ENCODE measurements around the gene UTP25.
"Not testable (repeated sequence)": the region's sequence is repeated elsewhere in the genome, so short reads cannot be mapped to it uniquely, and the experiment has no call there.

The UTP25 gene

DNA sequence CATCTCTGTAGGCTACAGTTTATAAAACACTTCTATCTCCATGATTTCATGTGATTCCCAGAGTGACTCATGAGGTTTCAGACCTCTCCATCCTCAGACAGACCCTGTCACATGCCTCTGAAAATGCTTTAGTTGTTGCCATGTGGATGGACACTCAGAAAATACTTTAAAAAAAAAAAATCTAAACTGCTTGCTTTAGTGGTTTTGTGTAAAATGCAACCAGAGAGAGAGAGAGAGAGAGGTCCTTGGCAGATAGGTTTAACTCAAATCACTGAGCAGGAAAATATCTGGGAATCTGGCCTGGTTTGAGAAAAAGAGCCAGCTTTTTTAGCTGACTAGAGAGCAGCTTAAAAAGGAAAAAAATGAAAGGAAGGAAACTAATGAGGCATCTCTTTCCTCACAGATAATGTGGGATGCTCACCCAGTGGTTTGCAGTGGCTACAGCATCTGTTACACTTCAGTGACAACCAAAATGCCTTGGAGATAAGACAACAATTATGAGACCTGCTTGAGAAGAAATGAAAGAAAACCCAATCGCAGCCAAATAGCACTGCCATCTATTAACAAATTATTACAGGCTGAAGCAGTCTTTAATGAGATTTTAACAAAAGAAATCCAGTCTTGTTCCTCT, 55.7 kb downstream of the UTP25 start:
- Mint-ChIP-seq H3K4me1 (peaks cover 6% of the 10 kb centered on the region), H3K27ac (no peak overlapping the region), H3K4me3 (no peak overlapping the region), H3K36me3 (ENCODE audit: low read depth) (no peaks in the 10 kb centered on the region), H3K9me3 (no peaks in the 10 kb centered on the region), H3K27me3 (peaks cover 42% of the 10 kb centered on the region)
- no peak for ATAC-seq
- no peak for DNase-seq

DNA sequence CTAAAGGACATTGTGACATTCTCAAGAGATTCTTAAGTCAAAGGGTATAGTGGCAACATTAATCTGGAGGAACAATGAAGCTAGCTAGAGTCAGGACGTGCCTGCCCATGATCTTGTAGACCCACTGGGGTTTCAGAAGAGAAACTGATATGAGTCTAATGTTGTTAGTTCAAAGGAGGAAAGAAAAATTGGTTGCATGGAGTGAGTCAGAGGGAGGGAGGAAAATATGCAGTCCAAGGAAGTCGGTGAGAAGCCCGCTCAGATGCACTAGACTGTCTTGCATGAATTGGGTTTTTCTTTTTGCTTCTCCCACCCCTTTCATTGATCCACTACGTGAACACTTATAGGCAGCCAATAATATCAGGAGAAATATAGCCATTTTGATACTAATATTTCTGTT, 56.5 kb downstream of the UTP25 start:
- Mint-ChIP-seq H3K27ac (no peak overlapping the region), H3K9me3 (no peaks in the 10 kb centered on the region), H3K4me1 (peaks cover 6% of the 10 kb centered on the region), H3K27me3 (peaks cover 37% of the 10 kb centered on the region), H3K36me3 (ENCODE audit: low read depth) (no peaks in the 10 kb centered on the region), H3K4me3 (no peak overlapping the region)
- peak; percentile 42 for ATAC-seq
- no peak for DNase-seq

DNA sequence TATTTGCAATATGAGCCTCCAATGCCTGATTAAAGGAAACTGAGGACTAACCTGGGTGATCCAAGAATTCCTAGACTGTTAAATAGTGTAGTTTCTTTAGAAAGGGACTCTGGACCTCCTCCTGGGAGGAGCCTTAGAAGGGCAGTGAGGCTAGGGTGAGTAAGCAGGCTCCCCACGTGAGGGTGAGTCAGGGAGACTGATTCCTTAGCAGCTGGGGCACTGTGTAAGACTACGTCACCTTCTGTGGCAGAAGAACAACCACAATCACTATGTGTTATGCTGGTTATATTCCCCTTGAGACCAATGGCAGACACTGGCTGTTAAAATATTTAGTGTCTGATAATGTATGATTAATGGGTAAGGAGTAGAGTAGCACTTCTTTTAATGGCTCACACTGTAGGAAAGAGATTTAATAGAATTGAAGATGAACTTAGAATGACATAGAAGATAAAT, 56.9 kb downstream of the UTP25 start:
- ATAC-seq (peak; percentile 100), DNase-seq (peak; percentile 53)
- Mint-ChIP-seq H3K4me1 (peaks cover 6% of the 10 kb centered on the region), H3K27ac (no peak overlapping the region), H3K27me3 (peaks cover 32% of the 10 kb centered on the region), H3K9me3 (no peaks in the 10 kb centered on the region), H3K36me3 (ENCODE audit: low read depth) (no peaks in the 10 kb centered on the region), H3K4me3 (no peak overlapping the region)

DNA sequence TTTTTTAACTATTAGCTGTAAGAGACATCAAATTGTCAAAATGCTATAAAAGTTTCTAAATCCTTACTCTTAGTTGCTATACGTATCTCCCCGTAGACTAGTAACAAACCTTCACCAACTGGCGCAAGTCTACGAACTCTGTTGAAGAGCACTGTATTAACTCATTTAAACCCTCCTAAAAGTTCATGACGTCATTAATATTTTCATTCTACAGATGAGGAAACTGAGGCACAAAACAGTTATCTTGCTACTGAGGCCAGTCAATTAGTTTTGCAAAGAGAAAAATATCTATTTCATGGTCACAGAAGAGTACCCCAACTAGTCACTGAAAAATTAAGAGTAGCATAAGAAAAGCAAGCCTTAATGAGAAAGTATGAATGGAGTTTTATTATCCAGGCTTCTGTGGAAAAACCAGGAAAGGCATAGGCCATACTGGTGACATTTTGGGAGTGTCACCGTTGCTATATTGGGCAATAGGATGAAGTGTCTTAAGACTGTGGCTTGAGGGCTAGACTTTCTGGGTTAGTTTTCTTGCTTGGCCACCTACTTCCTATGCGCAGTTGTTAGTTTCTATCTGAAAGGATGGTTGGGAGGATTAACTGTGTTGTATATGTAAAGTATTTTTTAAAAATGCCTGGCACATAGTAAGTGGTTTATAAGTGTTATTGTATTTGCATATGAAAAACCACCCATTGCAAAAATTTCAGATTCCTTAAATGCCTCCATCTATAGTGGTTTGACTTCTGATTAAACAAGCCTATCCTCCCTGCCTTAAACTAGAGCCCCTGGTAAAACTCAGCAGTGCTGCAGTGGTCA, 57.8 kb downstream of the UTP25 start:
- ATAC-seq, result no peak
- Mint-ChIP-seq H3K27ac (no peak overlapping the region), H3K36me3 (ENCODE audit: low read depth) (no peaks in the 10 kb centered on the region), H3K27me3 (peaks cover 27% of the 10 kb centered on the region), H3K4me1 (peaks cover 6% of the 10 kb centered on the region), H3K9me3 (no peaks in the 10 kb centered on the region), H3K4me3 (no peak overlapping the region)
- no peak for DNase-seq

DNA sequence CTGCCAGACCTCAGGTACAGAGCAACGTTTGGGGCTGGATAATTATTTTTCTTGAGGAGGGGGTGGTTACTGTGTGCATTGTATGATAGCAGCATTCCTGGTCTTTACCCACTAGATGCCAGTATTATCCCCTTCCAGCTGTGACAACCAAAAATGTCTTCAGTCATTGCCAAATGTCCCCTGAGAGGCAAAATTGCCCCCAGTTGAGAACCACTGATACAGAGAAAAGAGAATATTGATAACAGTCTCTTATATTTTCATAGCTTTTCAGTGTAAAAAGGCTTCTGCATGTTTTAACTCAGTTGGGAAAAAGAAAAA, 58.4 kb downstream of the UTP25 start:
- Mint-ChIP-seq H3K4me3 (no peak overlapping the region), H3K36me3 (ENCODE audit: low read depth) (no peaks in the 10 kb centered on the region), H3K9me3 (no peaks in the 10 kb centered on the region), H3K27ac (no peak overlapping the region), H3K27me3 (peaks cover 27% of the 10 kb centered on the region), H3K4me1 (peaks cover 6% of the 10 kb centered on the region)
- ATAC-seq, result no peak
- DNase-seq, result no peak

DNA sequence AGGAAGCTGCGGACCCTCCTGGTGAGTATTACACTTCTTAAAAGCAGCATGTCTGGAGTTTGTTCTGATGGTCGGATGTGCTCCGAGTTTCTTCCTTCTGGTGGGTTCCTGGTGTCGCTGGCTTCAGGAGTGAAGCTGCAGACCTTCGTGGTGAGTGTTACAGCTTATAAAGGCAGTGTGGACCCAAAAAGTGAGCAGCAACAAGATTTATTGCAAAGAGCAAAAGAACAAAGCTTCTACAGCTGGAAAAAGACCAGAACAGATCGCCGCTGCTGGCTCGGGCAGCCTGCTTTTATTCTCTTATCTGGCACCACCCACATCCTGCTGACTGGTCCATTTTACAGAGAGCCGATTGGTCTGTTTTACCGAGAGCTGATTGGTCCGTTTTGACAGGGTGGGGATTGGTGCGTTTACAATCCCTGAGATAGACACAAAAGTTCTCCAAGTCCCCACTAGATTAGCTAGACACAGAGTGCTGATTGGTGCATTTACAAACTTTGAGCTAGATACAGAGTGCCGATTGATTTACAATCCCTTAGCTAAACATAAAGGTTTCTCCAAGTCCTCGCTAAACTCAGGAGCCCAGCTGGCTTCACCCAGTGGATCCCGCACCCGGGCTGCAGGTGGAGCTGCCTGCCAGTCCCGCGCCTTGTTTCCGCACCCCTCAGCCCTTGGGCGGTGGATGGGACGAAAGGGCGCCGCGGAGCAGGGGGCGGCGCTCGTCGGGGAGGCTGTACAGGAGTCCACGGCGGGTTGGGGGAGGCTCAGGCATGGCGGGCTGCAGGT, 60.7 kb downstream of the UTP25 start:
- not testable (repeated sequence) for H3K27ac Mint-ChIP-seq, DNase-seq, H3K4me3 Mint-ChIP-seq

DNA sequence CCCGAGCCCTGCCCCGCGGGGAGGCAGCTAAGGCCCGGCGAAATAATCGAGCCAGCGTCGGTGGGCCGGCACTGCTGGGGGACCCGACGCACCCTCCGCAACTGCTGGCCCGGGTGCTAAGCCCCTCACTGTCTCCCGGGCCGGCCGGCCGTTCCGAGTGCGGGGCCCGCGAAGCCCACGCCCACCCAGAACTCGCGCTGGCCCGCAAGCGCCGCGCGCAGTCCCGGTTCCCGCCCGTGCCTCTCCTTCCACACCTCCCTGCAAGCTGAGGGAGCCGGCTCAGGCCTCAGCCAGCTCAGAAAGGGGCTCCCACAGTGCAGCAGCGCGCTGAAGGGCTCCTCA, 61.3 kb downstream of the UTP25 start:
- DNase-seq, result no peak
- peaks cover 19% of the 10 kb centered on the region for H3K27me3 Mint-ChIP-seq
- no peaks in the 10 kb centered on the region for H3K9me3 Mint-ChIP-seq

More for the DNA sequence above, 60.7 kb downstream of the UTP25 start:
- H3K4me1 Mint-ChIP-seq; H3K9me3 Mint-ChIP-seq; ATAC-seq; H3K36me3 Mint-ChIP-seq (ENCODE audit: low read depth): not testable (repeated sequence)
- peaks cover 16% of the 10 kb centered on the region for H3K27me3 Mint-ChIP-seq

DNA sequence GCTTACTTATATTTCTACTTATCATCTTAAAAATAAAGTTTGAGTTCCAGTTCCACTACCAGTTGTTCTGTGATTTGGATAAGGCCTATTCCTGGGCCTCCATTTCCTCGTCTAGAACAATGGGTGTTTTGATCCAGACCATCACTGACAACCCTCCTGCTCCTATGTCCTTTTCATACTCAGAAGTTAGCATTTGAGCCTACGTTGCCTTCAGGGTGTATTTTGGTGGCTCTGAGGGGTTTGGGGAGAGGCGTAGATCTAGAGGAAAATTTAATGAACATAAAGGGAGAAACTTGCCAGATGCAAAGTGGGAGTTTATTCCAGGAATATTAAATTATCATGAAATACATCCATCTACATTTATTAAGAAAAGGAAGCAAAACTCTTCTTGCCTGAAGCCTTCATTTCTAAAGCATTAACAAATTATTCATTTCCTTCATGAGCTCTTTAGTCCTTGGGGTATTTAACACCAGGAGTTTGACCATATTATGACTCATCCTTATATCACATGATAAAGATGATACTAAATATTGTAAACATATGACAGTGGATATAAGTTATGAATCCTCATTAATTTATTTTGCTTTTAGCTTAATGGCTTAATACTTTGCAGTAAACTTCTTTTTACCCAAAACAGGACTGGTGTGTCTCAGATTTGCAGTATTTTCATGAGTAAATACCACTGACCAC, 63.0 kb downstream of the UTP25 start:
- Mint-ChIP-seq H3K4me3 (no peak overlapping the region), H3K27ac (no peak overlapping the region), H3K36me3 (ENCODE audit: low read depth) (no peaks in the 10 kb centered on the region), H3K27me3 (peaks cover 11% of the 10 kb centered on the region), H3K4me1 (no peaks in the 10 kb centered on the region), H3K9me3 (no peaks in the 10 kb centered on the region)
- DNase-seq, result no peak
- no peak for ATAC-seq

More for the DNA sequence above, 61.3 kb downstream of the UTP25 start:
- H3K4me1 Mint-ChIP-seq, result peaks cover 5% of the 10 kb centered on the region
- no peaks in the 10 kb centered on the region for H3K36me3 Mint-ChIP-seq (ENCODE audit: low read depth)
- ATAC-seq, result no peak
- H3K4me3 Mint-ChIP-seq, result no peak overlapping the region
- H3K27ac Mint-ChIP-seq, result no peak overlapping the region

DNA sequence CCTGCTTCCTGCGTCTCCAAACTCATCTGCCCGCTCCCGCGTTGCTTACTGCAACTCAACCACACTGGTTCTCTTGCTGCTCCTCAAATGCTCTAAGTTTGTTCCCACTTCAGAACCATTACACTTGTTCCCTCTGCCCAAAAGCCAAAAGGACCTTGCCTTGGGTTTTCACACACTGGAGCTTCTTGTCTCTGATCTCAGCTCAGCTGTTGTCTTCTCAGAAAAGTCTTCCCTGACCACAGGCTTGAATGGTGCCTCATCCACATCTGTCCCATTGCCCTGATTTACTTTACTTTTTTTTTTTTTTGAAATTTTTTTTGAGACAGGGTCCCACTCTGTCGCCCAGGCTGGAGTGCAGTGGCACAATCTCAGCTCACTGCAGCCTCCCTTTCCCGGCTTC, 66.0 kb downstream of the UTP25 start:
- no peak overlapping the region for H3K4me3 Mint-ChIP-seq
- peaks cover 7% of the 10 kb centered on the region for H3K27me3 Mint-ChIP-seq
- no peaks in the 10 kb centered on the region for H3K9me3 Mint-ChIP-seq
- no peaks in the 10 kb centered on the region for H3K36me3 Mint-ChIP-seq (ENCODE audit: low read depth)
- H3K4me1 Mint-ChIP-seq, result peaks cover 3% of the 10 kb centered on the region
- ATAC-seq (no peak), DNase-seq (no peak)
- no peak overlapping the region for H3K27ac Mint-ChIP-seq

DNA sequence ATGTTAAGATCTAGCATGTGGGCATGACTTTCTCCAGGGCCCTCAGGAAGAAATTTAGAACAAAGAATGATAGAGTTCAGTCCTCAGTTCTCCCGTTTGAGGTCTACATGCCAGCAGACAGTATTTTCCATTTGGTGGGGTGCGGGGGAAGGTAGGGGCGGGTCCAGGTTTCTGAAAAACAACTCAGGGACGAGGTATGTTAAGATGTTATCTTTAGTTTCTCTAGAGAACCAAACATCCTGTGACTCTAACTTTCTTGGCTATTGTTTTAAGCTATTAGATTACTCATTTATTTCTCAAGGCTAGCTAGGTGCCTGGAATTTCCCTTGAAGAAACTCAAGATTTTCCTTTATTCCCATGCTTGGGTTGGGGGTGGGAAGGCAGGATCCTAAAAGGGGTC, 67.9 kb downstream of the UTP25 start:
- no peak for DNase-seq
- Mint-ChIP-seq H3K4me3 (no peak overlapping the region), H3K4me1 (peaks cover 3% of the 10 kb centered on the region), H3K9me3 (no peaks in the 10 kb centered on the region), H3K27me3 (peaks cover 9% of the 10 kb centered on the region), H3K36me3 (ENCODE audit: low read depth) (no peaks in the 10 kb centered on the region), H3K27ac (no peak overlapping the region)
- ATAC-seq, result no peak

DNA sequence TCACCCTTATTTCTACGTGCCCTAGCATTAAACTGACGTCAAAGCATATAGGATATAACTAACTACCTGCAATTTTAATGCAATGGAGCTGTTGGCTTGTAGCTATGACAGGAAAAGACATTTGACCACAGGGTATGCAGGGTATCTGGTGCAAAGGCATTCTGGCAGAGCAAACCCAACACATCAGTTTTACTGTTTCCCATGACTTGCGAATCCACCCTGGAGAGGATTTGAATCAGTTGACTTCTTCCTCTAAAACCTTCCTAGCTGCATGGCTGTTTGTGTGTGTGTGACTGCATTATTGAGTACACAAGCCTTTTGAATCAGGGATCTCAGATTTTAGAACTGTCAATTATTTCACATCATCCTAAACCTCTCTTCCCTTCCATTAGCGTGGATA, 68.6 kb downstream of the UTP25 start:
- no peak overlapping the region for H3K27ac Mint-ChIP-seq
- DNase-seq, result no peak
- H3K27me3 Mint-ChIP-seq, result peaks cover 9% of the 10 kb centered on the region
- H3K36me3 Mint-ChIP-seq (ENCODE audit: low read depth), result no peaks in the 10 kb centered on the region
- no peaks in the 10 kb centered on the region for H3K9me3 Mint-ChIP-seq
- no peak for ATAC-seq
- peaks cover 3% of the 10 kb centered on the region for H3K4me1 Mint-ChIP-seq
- H3K4me3 Mint-ChIP-seq, result no peak overlapping the region

DNA sequence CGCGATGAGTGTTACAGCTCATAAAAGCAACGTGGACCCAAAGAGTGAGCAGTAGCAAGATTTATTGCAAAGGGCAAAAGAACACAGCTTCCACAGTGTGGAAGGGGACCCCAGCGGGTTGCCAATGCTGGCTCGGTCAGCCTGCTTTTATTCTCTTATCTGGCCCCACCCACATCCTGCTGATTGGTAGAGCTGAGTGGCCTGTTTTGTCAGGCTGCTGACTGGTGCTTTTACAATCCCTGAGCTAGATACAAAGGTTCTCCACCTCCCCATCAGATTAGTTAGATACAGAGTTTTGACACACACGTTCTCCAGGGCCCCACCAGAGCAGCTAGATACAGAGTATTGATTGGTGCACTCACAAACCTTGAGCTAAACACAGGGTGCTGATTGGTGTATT, 70.5 kb downstream of the UTP25 start:
- not testable (repeated sequence) for H3K27ac Mint-ChIP-seq; H3K36me3 Mint-ChIP-seq (ENCODE audit: low read depth); H3K4me1 Mint-ChIP-seq; H3K9me3 Mint-ChIP-seq; ATAC-seq; H3K4me3 Mint-ChIP-seq; DNase-seq
- H3K27me3 Mint-ChIP-seq, result peaks cover 10% of the 10 kb centered on the region

DNA sequence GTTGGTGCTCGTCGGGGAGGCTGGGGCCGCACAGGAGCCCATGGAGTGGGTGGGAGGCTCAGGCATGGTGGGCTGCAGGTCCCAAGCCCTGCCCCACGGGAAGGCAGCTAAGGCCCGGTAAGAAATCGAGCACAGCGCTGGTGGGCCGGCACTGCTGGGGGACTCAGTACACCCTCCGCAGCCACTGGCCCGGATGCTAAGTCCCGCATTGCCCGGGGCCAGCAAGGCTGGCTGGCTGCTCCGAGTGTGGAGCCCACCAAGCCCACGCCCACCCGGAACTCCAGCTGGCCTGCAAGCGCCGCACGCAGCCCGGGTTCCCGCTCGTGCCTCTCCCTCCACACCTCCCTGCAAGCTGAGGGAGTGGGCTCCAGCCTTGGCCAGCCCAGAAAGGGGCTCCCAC, 71.1 kb downstream of the UTP25 start:
- H3K4me3 Mint-ChIP-seq; ATAC-seq; DNase-seq; H3K36me3 Mint-ChIP-seq (ENCODE audit: low read depth); H3K4me1 Mint-ChIP-seq; H3K27ac Mint-ChIP-seq; H3K9me3 Mint-ChIP-seq; H3K27me3 Mint-ChIP-seq: not testable (repeated sequence)

DNA sequence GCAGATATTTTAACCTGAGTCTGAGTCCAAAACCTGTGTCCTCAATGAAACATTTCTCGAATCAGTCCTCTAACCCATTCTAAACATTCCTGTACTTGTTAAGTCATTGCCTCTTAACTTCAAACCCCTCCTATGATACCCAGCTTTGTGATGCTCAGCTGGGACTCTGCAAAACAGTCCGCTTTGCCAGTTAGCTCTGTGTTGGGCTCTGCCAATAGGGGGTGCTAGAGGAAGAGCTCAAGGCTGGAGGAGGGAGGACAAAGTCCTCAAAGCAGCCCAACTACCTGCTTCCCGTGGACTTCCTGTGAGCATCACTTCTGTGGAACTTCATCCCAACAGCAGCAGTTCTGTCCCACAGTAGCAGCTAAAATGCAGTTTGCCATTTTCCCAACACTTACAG, 72.2 kb downstream of the UTP25 start:
- Mint-ChIP-seq H3K36me3 (ENCODE audit: low read depth) (no peaks in the 10 kb centered on the region), H3K4me1 (peaks cover 3% of the 10 kb centered on the region), H3K27me3 (peaks cover 7% of the 10 kb centered on the region), H3K9me3 (no peaks in the 10 kb centered on the region), H3K27ac (no peak overlapping the region), H3K4me3 (no peak overlapping the region)
- no peak for ATAC-seq
- peak; percentile 25 for DNase-seq

Data from activated naive CD8-positive, alpha-beta T cell treated with anti-CD3 and anti-CD28 coated beads, Interleukin-2, amount 50 U/mL, for 24 hours (primary cell).